ENCODE data around the gene DPYSL3.

- TF ChIP-seq, protein P1, sequence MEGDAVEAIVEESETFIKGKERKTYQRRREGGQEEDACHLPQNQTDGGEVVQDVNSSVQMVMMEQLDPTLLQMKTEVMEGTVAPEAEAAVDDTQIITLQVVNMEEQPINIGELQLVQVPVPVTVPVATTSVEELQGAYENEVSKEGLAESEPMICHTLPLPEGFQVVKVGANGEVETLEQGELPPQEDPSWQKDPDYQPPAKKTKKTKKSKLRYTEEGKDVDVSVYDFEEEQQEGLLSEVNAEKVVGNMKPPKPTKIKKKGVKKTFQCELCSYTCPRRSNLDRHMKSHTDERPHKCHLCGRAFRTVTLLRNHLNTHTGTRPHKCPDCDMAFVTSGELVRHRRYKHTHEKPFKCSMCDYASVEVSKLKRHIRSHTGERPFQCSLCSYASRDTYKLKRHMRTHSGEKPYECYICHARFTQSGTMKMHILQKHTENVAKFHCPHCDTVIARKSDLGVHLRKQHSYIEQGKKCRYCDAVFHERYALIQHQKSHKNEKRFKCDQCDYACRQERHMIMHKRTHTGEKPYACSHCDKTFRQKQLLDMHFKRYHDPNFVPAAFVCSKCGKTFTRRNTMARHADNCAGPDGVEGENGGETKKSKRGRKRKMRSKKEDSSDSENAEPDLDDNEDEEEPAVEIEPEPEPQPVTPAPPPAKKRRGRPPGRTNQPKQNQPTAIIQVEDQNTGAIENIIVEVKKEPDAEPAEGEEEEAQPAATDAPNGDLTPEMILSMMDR (IDR thresholded peaks at IDR 0.05; ENCODE audit: extremely low read depth in 1 of 2, insufficient read depth in 1 of 2, low read depth in 1 of 2, low read length in 2 of 2): no peak
- TF ChIP-seq EZH2 (IDR thresholded peaks at IDR 0.05; ENCODE audit: borderline replicate concordance, low read depth, low read length, severe bottlenecking): no peak
Observed at GRCh38 chr5:147373328-147373727, 136.5 kb downstream of the DPYSL3 start.
